CD4-positive, alpha-beta T cell treated with Interleukin-2 at 100 ng/mL for 4 hours (primary cell): ENCODE measurements around the gene CAND2.

Source experiments
- DNase-seq: peaks from one replicate; pipeline ENCODE4 v3.0.0-alpha.2; 2020; ENCODE audit warnings: low spot score

Gene CAND2

DNA sequence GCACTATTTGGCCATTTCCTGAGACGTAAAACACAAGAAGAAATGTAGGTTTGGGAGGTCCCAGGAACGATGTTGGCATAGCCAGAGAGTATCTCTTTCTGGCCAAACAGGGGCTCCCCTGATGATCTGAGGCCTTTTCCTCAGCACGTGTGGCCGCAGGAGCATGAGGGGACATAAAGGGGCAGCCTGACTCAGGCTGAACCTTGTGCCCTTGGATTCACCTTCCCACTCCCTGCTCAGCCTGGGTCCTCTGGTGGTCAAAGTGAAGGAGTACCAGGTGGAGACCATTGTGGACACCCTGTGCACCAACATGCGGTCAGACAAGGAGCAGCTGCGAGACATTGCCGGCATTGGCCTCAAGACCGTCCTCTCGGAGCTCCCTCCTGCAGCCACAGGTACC, 10.6 kb downstream of the CAND2 start:
- DNase-seq: no peak

DNA sequence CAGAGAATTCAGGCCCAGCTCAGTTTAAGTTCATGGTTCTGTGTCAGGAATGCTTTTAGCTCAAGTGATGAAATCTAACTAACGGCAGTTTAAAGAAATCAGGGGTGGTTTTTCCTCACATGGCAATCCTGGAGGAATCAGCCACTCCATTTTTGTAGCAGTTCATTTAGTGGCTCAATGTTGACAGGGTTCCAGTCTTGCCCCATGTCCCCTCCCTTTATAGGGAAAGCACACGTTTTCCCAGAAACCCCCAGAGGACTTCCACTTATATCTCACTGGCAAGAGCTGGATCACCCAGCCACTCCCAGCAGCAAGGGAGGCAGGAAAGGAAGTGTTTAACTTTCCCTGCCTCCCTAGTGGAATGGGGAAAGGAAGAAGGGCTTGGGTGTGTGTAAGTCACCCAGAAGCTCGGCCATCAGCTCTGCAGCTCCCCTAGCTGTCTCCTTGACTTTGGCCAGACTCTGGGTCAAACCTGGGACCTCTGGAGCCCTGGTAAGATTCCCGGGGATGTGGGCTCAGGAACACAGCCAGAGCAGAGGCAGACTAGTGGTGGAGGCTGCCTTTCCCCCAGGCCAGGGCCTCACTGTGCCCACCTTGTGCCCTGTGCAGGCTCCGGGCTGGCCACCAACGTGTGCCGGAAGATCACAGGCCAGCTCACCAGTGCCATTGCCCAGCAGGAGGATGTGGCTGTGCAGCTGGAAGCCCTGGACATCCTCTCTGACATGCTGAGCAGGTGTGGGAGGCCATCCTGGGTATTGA, 11.3 kb downstream of the CAND2 start:
- DNase-seq: no peak

DNA sequence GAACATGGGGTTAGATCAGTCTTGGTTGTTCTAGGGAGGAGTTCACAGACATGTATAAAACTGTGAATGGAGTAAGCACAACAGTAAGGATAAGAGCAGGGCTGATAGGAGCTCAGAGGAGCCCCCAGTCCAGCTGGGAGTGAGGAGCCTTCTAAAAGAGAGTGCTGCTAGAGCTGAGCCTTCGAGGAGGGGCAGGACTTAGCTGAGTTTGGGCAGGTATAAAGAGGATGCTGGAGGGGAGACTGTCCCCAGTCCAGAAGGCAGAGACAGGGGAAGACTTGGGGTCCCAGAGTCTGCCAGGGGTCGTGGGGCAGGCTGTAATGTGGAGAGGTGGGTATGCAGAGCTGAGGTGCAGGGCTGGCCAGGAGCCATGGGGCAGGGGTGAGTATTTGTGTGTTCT, 12.1 kb downstream of the CAND2 start:
- no peak for DNase-seq

DNA sequence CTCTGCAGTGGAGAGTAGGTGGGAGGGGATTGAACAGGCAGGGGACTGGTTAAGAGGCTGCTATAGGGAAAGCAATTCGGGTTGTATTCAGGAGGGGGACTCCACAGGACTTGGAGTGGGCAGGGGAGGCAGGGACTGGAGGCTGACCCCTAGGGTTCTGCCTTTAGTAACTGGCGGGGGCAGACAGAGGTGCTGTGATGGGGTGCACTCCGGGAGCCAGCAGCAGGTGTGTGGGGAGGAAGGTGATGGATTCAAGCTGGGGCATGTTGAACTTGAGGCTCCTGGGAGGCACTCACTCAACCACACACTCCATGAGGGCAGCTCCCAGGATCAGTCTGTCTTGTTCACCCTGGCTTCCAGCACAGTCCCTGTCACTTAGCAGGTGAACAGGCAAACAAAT, 12.5 kb downstream of the CAND2 start:
- DNase-seq: no peak

- no peak for DNase-seq
Measured at GRCh38 chr3:12809435-12809834, 13.0 kb downstream of the CAND2 start.

GRCh38 chr3:12810013-12810780, 13.7 kb downstream of the CAND2 start:
- peak; percentile 92 for DNase-seq

DNA sequence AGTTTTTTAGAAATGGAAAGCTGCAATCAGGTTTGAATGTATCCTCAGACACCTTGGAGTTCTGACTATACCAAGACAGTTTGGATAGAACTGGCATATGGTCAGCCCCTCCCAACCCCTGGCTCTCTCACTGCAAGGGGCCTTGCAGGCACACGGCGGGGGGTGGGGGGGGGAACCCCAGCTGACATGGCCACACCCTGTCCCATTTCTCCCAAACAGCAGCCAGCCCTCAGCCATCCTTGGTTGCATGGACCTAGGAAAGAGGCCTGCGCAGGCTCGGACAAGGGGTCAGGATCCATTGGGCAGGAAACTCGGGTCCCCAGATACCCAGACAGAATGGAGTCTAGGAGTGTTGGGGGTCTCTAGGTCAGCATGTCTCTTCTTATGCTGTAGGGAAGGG, 14.5 kb downstream of the CAND2 start:
- DNase-seq: no peak

DNA sequence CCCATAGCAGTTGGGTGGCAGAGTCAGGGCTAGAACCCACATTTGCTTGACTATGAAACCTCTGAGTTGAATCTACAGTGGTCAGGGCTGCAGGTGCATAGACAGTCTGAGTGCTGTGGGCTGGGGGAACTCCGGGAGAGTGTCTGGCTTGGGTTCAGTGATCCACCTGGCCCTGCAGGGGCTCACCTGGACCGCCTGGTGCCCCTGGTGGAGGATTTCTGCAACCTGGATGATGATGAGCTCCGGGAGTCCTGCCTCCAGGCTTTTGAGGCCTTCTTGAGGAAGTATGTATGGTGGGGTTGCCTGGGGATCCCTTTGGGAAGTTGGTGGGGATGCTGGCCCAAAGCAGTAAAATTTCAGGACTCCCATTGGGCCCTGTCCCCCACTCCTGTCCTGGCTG, 16.3 kb downstream of the CAND2 start:
- DNase-seq: no peak

DNA sequence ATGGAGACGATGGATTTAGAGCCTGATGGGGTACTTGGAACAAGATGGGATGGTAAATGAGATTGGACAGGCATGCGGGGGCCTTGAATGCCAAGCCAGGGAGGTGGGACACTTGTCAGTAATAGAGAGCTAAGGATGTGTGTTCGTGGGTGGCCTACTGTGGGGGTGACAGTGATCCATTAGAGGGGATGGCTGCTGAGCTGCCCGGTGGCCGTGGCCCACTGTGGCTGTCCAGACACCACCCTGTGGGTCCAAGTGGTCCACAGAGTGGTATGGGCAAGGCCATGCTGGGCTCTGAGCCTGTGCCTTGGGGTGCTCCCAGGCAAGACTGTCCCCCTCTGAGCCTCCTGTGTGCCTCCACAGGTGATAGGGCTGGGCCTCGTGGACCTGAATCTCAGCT, 17.5 kb downstream of the CAND2 start:
- DNase-seq: no peak

DNA sequence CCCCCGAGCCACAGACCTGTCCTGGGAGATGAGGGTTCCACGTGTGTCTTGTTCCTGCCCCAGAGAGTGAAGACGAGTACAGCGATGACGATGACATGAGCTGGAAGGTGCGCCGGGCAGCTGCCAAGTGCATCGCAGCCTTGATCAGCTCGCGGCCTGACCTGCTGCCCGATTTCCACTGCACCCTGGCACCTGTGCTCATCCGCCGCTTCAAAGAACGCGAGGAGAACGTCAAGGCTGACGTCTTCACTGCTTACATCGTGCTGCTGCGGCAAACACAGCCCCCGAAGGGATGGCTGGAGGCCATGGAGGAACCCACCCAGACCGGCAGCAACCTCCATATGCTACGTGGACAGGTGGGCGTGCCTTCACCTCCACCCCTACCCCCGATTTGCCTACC, 18.6 kb downstream of the CAND2 start:
- no peak for DNase-seq

GRCh38 chr3:12815719-12816118, 19.2 kb downstream of the CAND2 start:
- no peak for DNase-seq

GRCh38 chr3:12816521-12817342, 20.3 kb downstream of the CAND2 start:
- DNase-seq: no peak

DNA sequence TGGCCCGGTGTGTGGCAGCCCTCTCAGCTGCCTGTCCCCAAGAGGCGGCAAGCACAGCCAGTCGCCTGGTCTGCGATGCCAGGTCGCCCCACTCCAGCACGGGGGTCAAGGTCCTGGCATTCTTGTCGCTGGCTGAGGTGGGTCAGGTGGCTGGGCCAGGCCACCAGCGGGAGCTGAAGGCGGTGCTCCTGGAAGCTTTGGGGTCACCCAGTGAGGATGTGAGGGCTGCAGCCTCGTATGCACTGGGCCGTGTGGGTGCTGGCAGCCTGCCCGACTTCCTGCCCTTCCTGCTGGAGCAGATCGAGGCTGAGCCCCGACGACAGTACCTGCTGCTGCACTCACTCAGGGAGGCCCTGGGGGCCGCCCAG, 20.8 kb downstream of the CAND2 start:
- DNase-seq: no peak

DNA sequence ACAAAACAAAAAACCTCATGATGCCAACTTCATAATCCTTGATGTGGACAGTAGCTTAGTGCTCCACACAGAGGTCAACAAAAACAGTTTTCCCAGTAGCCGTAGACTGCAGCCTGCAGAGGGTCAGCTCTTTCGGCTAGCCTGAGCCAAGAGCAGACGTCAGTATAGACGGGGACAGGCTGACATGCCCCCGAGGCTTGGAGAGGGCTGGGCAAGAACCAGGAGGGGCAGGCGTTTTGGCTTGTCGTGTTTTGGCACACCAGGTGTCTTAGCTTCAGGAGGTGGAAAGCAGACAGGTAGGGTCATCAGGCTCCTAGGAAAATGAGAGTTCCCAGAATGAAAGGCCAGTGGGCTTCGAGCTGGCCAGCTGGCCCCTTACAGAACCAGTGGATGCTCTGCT, 21.8 kb downstream of the CAND2 start:
- no peak for DNase-seq

DNA sequence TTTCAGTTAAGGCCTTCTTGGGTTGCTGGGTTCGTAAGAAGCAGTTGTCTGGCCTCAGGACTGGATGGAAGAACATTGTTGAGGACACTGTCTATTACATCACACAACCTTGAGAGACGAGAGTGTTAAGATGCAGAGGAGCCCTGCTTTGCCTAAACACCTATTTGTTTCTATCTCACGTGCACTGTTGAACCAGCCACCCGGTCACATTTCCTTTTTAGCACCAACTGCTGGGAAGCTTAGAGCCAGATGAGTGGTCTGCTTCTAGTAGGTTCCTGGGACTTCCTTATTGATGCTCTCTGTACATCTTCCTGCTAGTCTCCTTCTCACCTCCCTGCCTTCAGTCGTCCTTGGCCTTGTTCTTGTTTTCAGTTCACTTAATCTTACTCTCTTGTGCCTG, 22.3 kb downstream of the CAND2 start:
- no peak for DNase-seq

DNA sequence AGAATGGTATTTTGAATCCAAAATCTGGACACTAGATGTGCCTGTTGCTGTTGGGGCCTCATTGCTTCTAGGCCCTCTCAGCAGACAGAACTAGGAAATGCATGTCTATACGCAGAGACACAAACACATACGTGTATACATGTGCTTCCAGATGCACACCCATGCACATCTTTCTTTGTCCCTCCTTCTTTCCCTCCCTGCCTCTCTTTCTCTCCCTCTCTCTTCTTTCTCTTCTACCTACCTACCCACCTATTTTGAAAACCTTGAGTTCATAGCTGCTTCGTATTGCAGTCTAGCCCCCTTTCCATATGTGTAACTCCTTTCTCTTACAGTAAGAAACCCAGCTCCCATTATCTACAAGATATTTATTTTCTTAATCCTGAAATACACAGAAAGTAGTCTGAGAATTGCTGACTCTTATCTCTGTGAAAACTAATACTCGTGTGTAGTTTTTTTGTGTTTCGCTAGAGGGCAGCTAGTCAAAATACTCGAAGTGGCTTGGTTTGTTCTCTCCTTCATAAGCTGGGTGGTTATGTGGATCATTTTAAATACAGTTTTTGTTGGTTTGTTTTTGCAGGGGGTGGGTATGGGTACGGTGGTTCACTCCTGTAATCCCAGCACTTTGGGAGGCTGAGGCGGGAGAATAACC, 26.4 kb downstream of the CAND2 start:
- no peak for DNase-seq

- no peak for DNase-seq
Measured at GRCh38 chr3:12824299-12824698, 27.8 kb downstream of the CAND2 start.

DNA sequence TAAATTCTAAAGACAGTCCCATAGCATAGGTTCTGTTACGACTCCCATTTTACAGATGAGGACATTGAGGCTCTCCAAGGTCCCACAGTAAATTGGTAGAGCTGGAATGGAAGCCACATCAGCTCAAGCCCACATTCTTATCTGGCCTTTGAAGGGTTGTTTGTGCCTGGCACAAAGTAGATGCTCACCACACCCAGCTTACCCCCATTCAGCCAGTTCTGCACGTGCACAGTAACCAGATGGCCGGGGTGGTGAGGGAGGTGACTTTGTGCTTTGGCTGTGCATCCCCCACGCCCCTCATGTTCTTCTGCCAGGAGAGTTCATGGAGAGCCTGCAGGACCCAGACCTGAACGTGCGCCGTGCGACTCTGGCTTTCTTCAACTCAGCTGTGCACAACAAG, 28.7 kb downstream of the CAND2 start:
- no peak for DNase-seq

- no peak for DNase-seq
Measured at GRCh38 chr3:12828751-12829150, 32.3 kb downstream of the CAND2 start.

GRCh38 chr3:12829404-12829803, 32.9 kb downstream of the CAND2 start:
- DNase-seq: no peak

GRCh38 chr3:12829886-12830784, 33.7 kb downstream of the CAND2 start:
- no peak for DNase-seq
